Measurements from ENCODE around the gene RARRES1. TPM values are rescaled to one million over a fixed set of nuclear protein-coding genes. Genes with fewer than 3 reads are reported as not detected.

Gene RARRES1
- total RNA-seq, 1 experiment from 2014 or later: 0.73 TPM

DNA sequence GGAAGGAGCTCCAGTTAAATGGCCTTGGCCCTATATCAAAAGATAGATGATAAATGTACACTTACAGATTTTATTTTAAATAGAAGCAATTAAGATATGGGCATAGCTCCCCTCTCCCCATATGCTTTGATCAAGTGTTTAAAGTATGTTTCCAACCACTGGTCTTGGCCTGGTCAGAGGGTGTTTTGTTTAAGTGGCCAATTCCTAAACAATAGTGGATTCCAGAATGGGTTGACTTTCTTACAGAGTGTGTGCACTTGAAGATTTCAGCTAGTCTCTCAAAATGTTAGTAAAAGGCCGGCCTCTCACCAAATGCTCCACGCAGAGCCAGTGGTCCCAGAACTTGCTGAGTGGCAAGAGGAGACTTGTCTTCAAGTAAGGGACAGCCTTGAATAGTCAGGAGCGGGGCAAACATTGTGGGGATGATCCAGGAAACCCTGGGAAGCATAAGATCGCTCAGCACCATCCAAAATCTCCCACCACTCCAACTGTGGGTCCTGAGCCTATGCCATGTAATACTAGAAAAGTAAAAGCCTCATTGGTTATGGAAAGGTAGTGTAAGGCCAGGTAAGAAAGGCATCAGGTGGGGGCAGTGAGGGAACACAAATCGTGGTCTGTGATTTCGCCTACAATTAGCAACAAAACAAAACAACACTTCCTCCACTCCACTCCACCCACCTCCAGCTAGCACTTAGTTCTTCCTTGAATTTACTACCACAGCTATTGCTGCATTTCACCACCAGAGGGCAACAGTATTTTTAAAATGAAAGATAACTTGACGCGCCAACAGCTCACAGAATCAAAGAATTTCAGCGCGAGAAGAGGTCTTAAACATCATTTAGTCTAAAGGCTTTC is 4.8 kb downstream of the RARRES1 start:
- Histone ChIP-seq H2AFZ (ENCODE audit: low read length) (no peak overlapping the region), H3K27ac (ENCODE audit: low read length) (peak overlapping the region; percentile 100), H3K9me3 (ENCODE audit: low read length) (no peaks in the 10 kb centered on the region), H3K4me1 (ENCODE audit: insufficient read depth, low read length) (peaks cover 54% of the 10 kb centered on the region), H3K36me3 (ENCODE audit: low read depth, low read length) (no peaks in the 10 kb centered on the region), H3K79me2 (ENCODE audit: low read length) (peaks cover 15% of the 10 kb centered on the region; the same call in 1 of the 2 replicates), H3K9ac (ENCODE audit: low read length) (peak overlapping the region; percentile 90), H3K27me3 (ENCODE audit: low read length) (no peaks in the 10 kb centered on the region), H4K20me1 (ENCODE audit: low read length) (no peaks in the 10 kb centered on the region), H3F3A (ENCODE audit: low read length, unreplicated experiment) (peaks cover 17% of the 10 kb centered on the region), H3K4me2 (ENCODE audit: low read length) (0 out of 2 replicates have a peak overlapping the region, but pooled peaks have one; percentile 25), H3K9me2 (replicated peaks; ENCODE audit: low read length) (no peaks in the 10 kb centered on the region), H3K4me3 (ENCODE audit: low read length) (no peak overlapping the region)
- ChIA-PET POLR2A (ENCODE audit: unreplicated experiment) (no interaction called here), CTCF (interaction anchor here (0.6 to 2.8 kb wide), 8 partner anchors 9 to 1369 kb away, joined by 3 to 19 read pairs (median 4); no protein-coding TSS in a partner anchor)
- DNase-seq (peak; percentile 84), ATAC-seq (no peak)
- intact Hi-C loops (cut with micrococcal nuclease): loop anchor here (1.0 to 5.0 kb wide), 4 partner anchors 55 to 190 kb away; partner anchors contain the start of gene LXN
- no TSS peak for BruUV-seq (replicated peaks)
- TF ChIP-seq, protein P1, sequence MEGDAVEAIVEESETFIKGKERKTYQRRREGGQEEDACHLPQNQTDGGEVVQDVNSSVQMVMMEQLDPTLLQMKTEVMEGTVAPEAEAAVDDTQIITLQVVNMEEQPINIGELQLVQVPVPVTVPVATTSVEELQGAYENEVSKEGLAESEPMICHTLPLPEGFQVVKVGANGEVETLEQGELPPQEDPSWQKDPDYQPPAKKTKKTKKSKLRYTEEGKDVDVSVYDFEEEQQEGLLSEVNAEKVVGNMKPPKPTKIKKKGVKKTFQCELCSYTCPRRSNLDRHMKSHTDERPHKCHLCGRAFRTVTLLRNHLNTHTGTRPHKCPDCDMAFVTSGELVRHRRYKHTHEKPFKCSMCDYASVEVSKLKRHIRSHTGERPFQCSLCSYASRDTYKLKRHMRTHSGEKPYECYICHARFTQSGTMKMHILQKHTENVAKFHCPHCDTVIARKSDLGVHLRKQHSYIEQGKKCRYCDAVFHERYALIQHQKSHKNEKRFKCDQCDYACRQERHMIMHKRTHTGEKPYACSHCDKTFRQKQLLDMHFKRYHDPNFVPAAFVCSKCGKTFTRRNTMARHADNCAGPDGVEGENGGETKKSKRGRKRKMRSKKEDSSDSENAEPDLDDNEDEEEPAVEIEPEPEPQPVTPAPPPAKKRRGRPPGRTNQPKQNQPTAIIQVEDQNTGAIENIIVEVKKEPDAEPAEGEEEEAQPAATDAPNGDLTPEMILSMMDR (conservative IDR thresholded peaks at IDR 0.05; ENCODE audit: low read depth, low read length): peak; percentile 83
- no peak for TF ChIP-seq EZH2 (IDR thresholded peaks at IDR 0.05; ENCODE audit: low read length, unreplicated experiment)
- TF ChIP-seq EZH2phosphoT487 (IDR thresholded peaks at IDR 0.05; ENCODE audit: borderline replicate concordance, low read length): no peak

DNA sequence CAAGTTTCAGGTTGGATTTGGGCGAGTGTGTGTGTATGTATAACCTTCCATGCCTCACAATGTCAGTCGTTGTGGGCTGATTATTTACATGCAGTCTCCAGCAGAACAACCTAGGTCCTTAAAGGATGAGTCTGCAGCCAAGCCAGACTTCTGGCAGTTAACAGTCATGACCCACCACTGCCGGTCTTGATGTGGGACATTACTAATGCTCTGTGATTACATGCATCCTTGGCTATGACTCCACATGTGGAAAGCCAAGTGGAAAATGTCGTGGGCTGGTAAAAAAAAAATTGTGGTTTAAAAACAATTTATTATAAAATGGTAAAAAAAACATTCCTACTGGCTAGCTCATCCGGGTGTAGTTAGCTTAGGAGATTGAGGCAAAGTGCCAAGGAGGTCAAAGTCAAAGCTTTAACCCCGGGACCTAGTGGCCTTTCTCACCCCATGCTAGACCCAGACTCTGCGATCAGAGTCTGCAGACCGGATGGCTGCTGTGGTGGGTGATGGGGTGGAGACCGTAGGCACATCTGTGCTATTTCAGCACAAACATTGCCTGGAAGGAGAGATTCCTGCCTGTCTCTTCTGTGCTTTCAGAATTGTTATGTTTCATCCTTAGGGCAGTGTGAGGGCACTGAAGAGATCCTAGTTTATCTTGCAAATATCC is 6.8 kb downstream of the RARRES1 start:
- H3K9me2 ChIP-seq (replicated peaks; ENCODE audit: low read length): no peaks in the 10 kb centered on the region
- intact Hi-C loops (cut with micrococcal nuclease): loop anchor here (5.0 kb wide), 1 partner anchor 188 kb away; no protein-coding TSS in a partner anchor
- CTCF ChIA-PET: interaction anchor here (0.7 kb wide), 1 partner anchor 366 kb away, joined by 3 read pairs; no protein-coding TSS in a partner anchor
- H3F3A ChIP-seq (ENCODE audit: low read length, unreplicated experiment): peaks cover 17% of the 10 kb centered on the region
- ATAC-seq: peak; percentile 52
- POLR2A ChIA-PET (ENCODE audit: unreplicated experiment): no interaction called here
- peaks cover 15% of the 10 kb centered on the region; the same call in 1 of the 2 replicates for H3K79me2 ChIP-seq (ENCODE audit: low read length)
- no peak overlapping the region for H3K4me3 ChIP-seq (ENCODE audit: low read length)
- peaks cover 58% of the 10 kb centered on the region for H3K4me1 ChIP-seq (ENCODE audit: insufficient read depth, low read length)
- TF ChIP-seq, protein P1 (conservative IDR thresholded peaks at IDR 0.05; ENCODE audit: low read depth, low read length): no peak
- no peak for TF ChIP-seq EZH2 (IDR thresholded peaks at IDR 0.05; ENCODE audit: low read length, unreplicated experiment)
- no peak for TF ChIP-seq EZH2phosphoT487 (IDR thresholded peaks at IDR 0.05; ENCODE audit: borderline replicate concordance, low read length)
- H3K9ac ChIP-seq (ENCODE audit: low read length): peak overlapping the region; percentile 100
- H3K27me3 ChIP-seq (ENCODE audit: low read length): no peaks in the 10 kb centered on the region
- DNase-seq: peak; percentile 94
- no peaks in the 10 kb centered on the region for H4K20me1 ChIP-seq (ENCODE audit: low read length)
- no peaks in the 10 kb centered on the region for H3K9me3 ChIP-seq (ENCODE audit: low read length)
- H3K4me2 ChIP-seq (ENCODE audit: low read length): peak overlapping the region; percentile 59
- peak overlapping the region; percentile 100 for H3K27ac ChIP-seq (ENCODE audit: low read length)
- H2AFZ ChIP-seq (ENCODE audit: low read length): no peak overlapping the region
- no peaks in the 10 kb centered on the region for H3K36me3 ChIP-seq (ENCODE audit: low read depth, low read length)
- no TSS peak for BruUV-seq (replicated peaks)

Measured in PC-3 (cell line).